OCI-M2 (cell line): ENCODE data around the gene LILRB3.
"Not testable (repeated sequence)": the region's sequence is repeated elsewhere in the genome, so short reads cannot be mapped to it uniquely, and the experiment has no call there.

Experiments
- DNase-seq: peaks from one replicate; lab custom pipeline; 2025; ENCODE audit not compliant: unreplicated experiment; lab: John Stamatoyannopoulos, UW

The LILRB3 gene

GRCh38 chr19:54211235-54211634 is 11.6 kb downstream of the LILRB3 start:
- no peak for DNase-seq

DNA sequence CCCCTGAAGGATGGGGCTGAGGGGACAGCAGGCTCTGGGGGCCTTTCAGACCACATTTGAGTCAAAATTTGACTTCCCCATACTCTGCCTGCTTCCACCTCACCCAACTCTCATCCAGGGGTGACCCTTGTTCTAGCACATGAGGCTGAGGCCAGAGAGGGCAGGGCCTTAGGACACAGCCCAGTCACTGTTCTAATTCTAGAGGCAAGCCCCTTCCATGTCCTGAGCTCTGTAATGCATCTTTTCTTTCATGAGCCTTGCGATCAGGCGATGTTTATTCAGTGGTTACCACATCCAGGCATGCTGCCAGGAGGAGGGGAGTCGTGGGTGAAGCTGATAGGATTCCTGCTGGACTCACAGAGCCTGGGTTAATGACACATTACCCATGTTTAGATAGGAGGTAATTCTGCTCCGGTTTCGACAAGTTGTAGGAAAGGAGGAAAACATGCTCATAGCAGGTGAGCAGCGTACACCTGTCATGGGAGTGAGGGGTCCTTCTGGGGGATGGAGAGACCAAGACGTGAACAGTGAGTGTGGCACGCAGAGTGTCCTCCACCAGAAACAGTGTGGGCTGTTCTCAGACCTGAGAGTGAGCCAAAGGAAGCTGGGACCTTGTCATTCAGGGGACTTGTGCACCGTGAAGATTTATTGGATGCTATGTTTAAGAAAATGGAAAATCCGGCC is 12.9 kb downstream of the LILRB3 start:
- peak; percentile 25 for DNase-seq

GRCh38 chr19:54209058-54209810 is 13.6 kb downstream of the LILRB3 start:
- DNase-seq = no peak

DNA sequence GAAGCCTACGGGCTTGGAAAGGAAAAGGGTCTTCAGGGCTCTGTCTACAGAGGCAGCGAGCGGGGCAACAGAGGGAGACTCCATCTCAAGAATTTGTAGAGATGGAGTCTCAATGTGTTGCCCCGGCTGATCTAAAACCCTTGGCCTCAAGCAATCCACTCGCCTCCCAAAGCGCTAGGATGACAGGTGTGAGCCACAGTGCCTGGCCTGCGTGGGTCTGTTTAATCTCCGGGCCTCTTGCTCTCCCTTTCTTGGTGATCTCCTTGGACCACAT is 14.1 kb downstream of the LILRB3 start:
- no peak for DNase-seq

DNA sequence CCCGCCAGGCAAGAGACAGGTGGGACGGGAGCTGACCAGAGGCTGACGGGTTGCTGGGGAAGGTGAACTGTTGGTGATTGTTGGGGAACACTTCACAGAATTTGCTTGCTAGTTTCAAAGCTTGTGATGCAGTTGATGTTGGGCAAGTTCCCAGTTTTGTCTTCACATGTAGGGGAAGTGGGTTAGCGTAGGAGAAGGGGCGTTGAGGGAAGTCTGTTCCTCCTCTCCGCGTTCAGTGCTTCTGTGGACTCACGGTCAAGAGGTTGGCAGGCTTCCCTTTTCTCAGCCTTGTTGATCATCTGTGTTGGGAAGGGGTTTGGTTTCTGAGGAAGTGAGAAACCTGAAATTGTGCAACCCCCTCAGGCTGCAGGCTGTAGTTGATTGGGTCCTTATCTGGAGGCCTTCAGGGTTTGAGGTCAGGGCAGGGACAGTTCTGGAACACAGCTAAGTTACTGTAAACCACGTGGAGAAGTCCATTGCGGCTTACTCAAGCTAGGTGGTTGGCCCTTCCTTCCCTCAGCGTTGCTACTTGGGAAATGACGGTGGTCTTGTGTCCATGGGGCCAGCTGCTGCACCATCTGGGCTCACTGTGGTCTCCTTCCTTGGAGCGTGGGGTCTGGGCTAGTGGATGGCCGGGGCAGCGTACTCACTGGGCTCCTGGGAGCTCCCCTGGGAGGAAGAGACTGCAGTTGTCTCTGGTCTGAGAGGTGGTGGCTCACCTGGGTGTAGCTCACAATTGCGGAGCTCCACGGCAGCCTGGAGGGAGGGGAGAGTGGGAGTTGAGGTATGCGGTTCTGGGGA is 14.6 kb downstream of the LILRB3 start:
- peak; percentile 94 for DNase-seq

DNA sequence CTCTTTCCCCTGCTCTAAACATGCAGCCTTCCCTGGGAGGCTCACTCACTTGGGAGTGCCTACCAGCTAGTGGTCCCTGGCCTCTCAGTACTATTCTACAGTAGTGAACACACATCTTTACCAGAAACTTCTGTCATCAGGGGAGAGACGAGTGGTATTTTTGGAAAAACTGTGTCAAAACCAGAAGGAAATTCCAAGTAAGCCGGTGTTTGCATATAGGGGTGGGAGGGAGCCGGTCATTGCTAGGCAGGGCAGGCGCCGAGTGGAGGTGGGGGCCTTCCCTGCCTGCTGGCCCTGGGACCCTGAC is 15.2 kb downstream of the LILRB3 start:
- DNase-seq = no peak

- not testable (repeated sequence) for DNase-seq
Measured at GRCh38 chr19:54207193-54207592, 15.6 kb downstream of the LILRB3 start.

DNA sequence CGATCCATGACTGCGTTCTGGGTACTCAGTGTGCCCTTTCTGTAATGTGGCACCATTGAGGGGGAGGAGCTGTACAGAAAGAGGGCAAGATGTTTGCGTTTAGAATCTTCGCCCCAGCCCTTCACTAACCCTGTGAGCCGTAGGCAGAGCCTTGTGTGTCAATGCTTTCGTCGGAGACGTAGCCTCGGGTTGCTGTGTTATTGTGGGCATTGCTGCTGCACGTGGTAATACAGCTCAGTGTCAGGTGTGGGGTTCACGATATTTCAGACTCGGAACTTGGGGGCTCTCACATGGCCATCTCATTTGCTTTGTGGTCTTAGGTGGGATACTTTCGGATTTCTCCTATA is 16.0 kb downstream of the LILRB3 start:
- no peak for DNase-seq

- no peak for DNase-seq
Measured at GRCh38 chr19:54206030-54206830, 16.6 kb downstream of the LILRB3 start.

GRCh38 chr19:54204767-54205468 is 17.9 kb downstream of the LILRB3 start:
- DNase-seq = no peak

DNA sequence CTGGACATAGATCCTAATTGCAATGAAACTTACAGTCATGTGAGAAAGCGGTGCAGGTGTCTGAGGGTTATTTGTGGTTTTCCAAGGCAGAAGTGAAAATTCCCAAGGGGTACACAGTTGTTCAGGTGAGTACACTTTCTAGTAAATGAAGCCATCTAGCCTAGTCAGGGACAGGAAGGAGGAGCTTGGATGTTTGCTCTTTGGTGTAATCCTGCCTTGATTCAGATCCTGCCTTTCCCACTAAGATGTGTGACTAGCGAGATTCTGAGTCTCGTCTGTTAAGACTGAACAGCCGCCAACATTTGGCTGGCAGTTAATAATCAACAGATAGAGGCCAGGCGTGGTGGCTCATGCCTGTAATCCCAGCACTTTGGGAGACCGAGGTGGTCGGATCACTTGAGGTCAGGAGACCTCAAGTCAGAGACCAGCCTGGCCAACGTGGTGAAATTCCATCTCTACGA is 19.6 kb downstream of the LILRB3 start:
- no peak for DNase-seq

DNA sequence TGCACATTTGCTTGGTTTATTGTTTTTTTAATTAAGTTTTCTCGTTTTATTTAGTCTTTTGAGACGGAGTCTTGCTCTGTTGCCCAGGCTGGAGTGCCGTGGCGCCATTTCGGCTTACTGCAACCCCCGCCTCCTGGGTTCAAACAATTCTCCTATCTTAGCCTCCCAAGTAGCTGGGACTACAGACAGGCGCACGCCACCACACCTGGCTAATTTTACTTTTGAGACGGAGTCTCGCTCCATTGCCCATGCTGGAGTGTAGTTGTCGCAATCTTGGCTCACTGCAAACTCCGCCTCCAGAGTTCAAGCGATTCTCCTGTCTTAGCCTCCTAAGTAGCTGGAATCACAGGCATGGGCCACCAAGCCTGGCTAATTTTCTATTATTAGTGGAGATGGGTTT is 20.8 kb downstream of the LILRB3 start:
- no peak for DNase-seq

DNA sequence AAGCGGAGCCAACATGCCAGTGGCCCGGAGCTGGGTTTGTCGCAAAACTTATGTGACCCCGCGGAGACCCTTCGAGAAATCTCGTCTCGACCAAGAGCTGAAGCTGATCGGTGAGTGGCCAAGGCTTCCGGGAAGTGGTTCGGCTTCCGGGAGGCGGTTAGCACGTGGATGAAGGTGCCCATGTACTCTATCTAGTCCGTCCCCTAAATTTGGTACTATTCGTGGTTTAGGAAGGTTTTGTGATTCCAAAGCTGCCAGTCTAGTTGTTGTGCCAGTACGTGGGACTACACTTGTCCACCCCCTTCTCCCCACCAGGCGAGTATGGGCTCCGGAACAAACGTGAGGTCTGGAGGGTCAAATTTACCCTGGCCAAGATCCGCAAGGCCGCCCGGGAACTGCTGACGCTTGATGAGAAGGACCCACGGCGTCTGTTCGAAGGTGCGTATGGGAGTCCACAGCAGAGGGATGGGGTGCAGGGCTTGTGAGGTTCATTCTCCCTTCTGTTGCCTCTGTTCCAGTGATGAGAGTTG is 21.6 kb downstream of the LILRB3 start:
- DNase-seq = no peak

DNA sequence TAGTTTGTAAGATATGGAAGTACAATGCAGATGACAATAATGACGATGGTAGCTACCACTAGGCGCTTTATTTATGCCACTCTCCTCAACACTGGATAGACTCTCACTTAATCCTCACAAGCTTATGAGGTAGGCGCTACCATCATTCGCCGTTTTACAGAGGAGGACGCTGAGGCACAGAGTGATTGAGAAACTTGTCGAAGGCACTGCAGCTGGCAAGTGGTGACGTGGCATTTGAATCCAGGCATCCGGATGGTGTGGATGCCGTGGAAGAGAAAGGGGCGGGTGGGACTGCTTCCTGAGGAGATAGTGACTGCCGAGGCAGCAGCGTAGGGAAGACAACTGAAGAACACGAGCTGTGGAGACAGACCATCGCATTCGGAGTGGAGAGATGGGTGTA is 23.4 kb downstream of the LILRB3 start:
- DNase-seq = no peak

GRCh38 chr19:54197121-54197520 is 25.7 kb downstream of the LILRB3 start:
- no peak for DNase-seq

DNA sequence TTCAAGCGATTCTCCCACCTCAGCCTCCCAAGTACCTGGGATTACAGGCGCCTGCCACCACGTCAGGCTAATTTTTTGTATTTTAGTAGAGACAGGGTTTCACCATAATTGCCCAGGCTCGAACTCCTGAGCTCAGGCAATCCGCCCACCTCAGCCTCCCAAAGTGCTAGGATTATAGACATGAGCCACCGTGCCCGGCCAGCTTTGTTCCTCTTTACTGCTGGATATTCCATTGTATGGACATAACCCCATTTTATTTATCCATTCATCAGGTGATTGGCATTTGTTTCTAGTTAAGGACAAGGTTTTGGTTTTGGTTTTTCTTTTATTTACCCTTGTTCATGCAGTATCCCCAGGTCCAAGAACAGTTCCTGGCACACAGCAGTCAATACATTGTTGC is 26.3 kb downstream of the LILRB3 start:
- DNase-seq = no peak

DNA sequence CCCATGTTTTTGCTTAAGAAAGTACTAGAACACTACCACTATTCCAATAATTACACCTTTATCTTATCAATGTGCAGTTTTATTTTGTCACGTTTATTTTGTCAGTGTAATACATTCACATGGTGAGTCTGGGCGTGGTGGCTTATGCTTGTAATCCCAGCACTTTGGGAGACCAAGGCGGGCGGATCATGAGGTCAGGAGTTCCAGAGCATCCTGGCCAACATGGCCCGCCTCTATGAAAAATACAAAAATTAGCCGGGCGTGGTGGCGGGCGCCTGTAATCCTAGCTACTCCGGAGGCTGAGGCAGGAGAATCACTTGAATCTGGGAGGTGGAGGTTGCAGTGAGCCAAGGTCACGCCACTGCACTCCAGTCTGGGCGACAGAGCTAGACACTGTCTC is 28.3 kb downstream of the LILRB3 start:
- DNase-seq = not testable (repeated sequence)

GRCh38 chr19:54193011-54193410 is 29.8 kb downstream of the LILRB3 start:
- no peak for DNase-seq

DNA sequence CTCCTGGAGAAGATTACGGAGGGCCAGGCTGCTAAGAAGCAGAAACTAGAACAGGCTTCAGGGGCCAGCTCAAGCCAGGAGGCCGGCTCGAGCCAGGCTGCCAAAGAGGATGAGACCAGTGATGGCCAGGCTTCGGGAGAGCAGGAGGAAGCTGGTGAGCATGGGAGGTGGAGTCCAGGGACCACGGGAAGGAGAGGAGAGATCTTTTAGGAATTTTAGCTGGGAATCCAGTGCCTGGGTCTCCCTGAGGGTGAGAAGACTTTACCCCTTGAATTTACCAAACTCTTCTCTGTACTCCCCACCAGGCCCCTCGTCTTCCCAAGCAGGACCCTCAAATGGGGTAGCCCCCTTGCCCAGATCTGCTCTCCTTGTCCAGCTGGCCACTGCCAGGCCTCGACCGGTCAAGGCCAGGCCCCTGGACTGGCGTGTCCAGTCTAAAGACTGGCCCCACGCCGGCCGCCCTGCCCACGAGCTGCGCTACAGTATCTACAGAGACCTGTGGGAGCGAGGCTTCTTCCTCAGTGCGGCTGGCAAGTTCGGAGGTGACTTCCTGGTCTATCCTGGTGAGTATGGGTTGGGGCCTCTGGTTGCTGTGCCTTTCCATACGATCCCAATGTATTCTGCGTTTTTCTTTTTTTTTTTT is 30.9 kb downstream of the LILRB3 start:
- DNase-seq = no peak
